Activated CD8-positive, alpha-beta memory T cell treated with anti-CD3 and anti-CD28 coated beads, Interleukin-2, amount 50 U/mL, for 1 hour (primary cell): Measurements from ENCODE around the gene EDIL3.

Source experiments
- DNase-seq: peaks from one replicate; pipeline ENCODE4 v3.0.0-alpha.2; 2020; ENCODE audit errors: extremely low read depth

Gene EDIL3

GRCh38 chr5:84384604-84385575, at the start of gene EDIL3:
EDIL3 (minus strand) TSS chr5:84384880; CDS start chr5:84384374, 506 bp downstream.
- no peak for DNase-seq

DNA sequence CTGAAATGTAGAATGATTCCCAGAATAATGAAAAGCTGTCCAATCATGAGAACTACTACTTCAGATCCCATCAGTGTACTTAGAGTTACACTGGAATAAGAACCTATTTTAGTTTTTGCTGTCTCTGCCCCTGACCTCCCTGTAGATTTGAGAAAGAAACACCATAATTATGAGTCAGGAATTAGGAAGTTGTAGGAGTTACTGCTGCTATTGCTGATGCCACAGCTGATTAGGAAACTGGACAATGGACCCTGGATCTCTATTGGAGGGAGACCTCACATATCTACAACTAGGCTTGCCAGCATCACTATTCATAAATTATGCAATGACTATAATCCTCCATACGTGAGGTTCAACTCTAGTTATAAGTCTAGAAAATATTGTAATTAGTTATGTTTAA, 48.8 kb upstream of the EDIL3 start:
- no peak for DNase-seq

DNA sequence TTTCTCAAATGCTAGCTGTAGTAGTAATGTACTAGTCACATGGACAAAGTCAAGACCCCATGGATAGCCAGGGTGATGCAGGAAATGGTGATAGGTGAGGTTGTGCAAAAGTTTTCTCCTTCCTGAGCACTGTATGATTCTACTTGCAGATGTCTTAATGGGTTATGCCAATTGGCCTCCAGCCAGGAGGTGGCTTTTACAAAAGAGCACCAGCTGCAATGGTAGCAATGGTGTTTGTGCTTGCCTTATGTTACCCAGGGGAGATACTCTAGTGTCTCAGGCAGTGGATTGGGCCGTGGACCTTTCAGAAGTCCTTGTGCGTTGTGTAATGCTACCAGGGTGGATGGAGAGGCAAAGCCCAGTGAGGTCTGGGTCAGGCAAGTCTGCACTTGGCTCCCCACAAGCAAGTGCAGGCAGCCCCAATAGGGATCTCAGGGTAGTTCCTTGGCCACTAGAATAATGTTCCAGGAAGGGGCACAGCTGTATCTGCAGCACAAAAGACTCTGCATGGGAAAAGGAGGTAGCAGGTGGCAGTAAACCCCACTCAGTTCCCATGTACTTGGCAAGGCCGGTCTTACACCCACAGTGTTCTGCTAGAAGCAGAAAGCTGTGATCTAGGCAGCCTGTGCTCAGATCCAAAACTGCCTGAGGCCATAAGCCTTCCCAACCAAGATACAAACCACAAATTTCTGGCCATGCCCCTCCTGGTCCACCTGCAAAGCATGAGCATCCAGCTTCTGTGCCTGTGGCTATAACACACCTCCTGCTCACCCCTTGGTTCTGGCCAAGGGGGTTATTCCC, 46.4 kb upstream of the EDIL3 start:
- no peak for DNase-seq

DNA sequence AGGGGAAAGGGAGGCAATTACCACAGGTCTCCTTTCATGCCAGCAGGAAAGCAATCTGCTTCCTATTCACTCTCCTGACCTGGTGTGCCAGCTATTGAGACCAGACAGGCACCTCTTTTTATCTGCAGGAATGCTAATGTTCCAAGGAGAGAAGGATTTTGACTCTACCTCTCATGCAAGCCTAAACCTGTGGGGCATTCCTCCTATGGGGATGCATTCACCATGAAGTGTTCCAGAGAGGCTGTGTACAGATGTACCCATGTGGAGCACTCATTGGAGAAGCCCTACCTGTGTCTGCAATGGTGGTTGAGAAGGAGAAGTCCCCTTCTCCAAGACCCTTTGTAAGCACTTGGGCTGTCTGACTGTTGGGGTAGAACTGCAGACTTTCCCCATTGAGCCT, 45.4 kb upstream of the EDIL3 start:
- no peak for DNase-seq

DNA sequence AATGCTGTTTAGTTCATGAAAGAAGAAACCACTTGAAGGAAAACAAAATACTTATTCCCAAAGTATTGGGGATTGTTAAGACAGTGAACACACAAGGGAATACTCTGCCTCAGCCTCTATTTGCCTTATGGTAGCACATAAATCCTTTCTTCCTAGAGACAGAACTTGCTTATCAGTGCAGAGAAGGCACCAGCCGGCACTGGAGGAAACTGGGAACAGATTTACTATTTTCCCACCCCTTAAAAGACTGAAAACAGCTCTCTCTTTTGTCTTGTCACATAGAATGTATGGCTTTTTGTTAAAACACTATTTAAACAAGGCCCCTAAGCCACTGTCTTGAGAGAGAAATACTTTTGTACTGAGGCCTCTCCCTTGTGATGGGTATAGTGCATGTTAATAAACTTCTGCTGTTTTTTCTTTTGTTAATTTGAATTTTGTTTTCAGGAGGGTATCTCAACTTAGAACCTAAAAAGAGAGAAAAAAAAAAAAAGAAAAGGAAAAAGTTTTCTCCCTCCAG, 40.7 kb upstream of the EDIL3 start:
- no peak for DNase-seq

GRCh38 chr5:84419742-84420141, 35.1 kb upstream of the EDIL3 start:
- no peak for DNase-seq

- no peak for DNase-seq
Observed at GRCh38 chr5:84411832-84412605, 27.3 kb upstream of the EDIL3 start.

- no peak for DNase-seq
Observed at GRCh38 chr5:84406111-84406510, 21.4 kb upstream of the EDIL3 start.

DNA sequence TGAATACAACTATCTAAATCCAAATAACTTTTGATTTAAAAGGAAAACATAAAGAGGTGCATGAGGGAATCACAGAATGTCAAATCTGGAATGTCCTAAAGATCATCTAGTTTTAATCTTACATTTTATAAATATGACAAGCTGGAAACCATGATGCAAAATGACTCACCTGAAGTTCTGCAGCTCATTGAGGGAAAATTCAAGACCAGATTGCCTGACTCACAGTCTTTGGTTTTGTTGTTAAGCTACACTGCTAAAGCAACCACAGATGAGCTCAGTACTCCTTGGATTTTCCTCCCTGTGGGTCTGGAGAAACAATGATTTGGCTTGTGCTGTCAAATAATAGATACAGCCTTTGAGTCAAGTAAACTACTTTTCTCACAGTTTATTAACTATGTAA, 19.1 kb upstream of the EDIL3 start:
- no peak for DNase-seq

DNA sequence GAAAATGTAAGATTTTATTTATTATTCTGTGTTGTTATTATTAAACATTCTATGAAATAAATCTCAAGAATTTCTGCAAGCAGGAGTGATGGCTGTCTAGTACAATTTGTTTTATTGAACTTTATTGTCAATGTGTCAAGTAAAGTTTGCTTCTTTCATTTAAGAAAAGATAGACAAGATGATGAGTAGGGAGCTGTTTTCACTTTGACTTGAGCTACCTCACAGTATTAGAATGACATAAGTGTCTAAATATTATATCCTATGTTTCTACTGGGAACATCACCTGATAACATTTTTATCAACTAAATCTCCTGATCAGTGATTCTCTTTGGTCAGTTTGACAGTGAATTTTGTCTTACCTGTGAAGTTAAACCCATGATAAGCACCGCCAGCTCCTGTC, 12.7 kb upstream of the EDIL3 start:
- DNase-seq, result no peak

GRCh38 chr5:84393969-84394368, 9.3 kb upstream of the EDIL3 start:
- no peak for DNase-seq

DNA sequence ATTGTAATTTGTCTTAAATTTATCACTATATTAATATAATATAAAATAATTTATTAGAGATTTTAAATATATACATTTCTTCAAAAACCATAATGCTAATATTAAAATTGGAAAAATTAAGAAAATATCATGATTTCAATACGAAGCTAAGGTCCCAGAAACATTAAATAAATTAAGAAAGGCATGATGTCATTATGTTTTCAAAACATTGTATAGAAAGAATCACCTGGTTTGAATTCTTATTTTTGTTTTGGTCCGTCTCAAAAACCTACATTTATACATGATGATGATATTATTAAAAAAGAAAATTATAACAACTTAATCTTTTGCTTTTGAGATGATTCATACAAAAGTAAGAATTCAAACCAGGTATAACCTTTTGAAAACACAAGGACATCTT, 8.2 kb upstream of the EDIL3 start:
- no peak for DNase-seq

DNA sequence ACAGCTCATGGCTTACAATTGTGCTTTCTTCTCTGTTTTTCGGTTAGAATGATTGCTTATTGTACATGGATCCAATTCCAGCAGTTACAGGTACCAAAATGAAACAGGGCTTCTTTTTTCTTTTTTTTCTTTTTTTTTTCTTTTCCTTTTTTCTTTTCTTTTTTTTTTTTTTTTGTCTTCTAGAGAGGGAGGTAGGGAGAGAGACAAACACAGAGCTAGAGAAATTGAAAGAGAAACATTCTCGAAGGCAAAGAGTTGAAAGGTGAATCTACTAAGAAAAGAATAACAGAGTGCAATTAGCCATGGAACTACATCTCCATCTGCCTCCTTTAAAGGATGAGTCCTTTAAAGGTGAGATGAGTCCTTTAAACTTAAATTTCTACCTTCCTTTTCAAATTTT, 1.0 kb upstream of the EDIL3 start:
- DNase-seq, result no peak

- DNase-seq, result no peak
Observed at GRCh38 chr5:84383816-84384603, 670 bp downstream of the EDIL3 start.

GRCh38 chr5:84383296-84383815, 1.3 kb downstream of the EDIL3 start:
- DNase-seq, result no peak

DNA sequence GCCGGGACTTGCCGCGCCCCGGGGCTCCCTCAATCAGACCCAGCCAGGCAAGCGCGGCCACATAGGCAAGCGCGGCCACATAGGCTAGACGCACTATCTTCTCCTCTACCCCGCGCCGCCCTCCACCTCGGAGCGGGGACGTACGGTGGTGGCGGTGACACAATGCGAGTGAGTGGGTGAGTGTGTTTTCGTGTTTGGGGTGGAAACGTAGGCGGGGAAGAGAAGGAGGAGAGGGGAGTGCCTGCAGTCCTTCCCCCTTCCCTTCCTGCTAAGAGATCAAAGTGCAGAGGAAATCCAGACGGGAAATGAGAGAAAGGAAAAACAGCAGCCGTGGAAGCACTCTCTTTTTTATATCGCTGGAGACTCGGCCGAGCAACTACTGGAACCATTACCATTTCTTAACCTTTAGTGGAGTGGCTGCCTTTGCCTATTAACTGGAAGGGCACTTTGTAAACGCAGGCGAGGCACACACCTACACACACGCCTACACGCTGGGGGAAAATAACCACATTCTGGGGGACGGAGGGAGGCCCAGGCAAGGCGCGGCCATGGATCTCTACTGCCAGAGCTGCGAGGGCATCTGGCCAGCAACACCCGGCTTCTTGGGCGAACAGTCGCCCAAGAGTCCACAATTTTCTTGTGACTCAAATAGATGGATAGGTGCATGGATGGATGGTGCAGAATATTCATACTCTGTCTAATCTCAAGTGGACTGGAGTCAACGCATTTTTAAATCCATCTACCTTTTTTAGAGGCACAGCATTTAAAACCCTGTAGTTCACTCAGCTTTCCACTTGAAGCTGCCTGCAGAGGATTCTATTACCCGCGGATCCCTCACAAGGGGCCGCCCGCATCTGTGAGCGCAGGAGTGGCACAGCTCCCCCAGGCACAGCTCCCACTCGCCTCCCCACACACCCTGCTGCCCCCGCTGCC, 2.1 kb downstream of the EDIL3 start:
- DNase-seq, result no peak

- no peak for DNase-seq
Observed at GRCh38 chr5:84381502-84382362, 2.9 kb downstream of the EDIL3 start.

- no peak for DNase-seq
Observed at GRCh38 chr5:84379749-84380148, 4.9 kb downstream of the EDIL3 start.

DNA sequence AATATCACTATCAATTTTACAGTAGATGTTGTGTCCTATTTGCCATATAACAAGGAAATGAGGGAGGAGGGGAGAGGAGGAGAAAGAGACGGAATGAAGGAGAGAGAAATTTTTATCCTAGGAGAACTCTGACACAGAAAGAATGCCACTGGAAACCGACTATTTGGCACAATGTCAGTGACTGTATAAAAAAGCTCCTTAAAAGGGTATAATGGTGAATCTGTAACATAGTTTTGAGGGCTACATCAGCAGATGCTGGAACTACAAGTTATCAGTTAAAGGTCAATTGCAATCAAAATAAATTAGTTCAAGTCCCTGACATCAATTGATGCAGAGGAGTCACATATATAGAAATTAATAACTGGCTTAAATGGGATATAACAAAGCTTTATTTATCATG, 5.7 kb downstream of the EDIL3 start:
- no peak for DNase-seq
